ENCODE data around the gene ZC3H10. TPM values are rescaled to one million over a fixed set of nuclear protein-coding genes. Genes with fewer than 3 reads are reported as not detected.

Gene ZC3H10
- polyA plus RNA-seq, 1 donor from 2014 or later = 6.7 TPM

GRCh38 chr12:56162468-56163290 is 44.6 kb downstream of the ZC3H10 start:
- no peaks in the 10 kb centered on the region for H3K9me2 ChIP-seq (ENCODE audit: insufficient read depth, low read length)
- H3K79me2 ChIP-seq (replicated peaks; ENCODE audit: insufficient read depth, low read length) = peaks cover 26% of the 10 kb centered on the region
- no peak overlapping the region for H3K4me3 ChIP-seq (ENCODE audit: low read length)
- H3K9ac ChIP-seq (ENCODE audit: low read length) = no peak overlapping the region
- H3K36me3 ChIP-seq (ENCODE audit: insufficient read depth, low read length) = peaks cover 13% of the 10 kb centered on the region
- no peaks in the 10 kb centered on the region for H3K27me3 ChIP-seq (ENCODE audit: insufficient read depth, low read depth, low read length)
- peaks cover 5% of the 10 kb centered on the region for H3F3A ChIP-seq (ENCODE audit: insufficient read depth, low read length, poor library complexity, severe bottlenecking)
- no peak for TF ChIP-seq SMC3 (conservative IDR thresholded peaks at IDR 0.05; ENCODE audit: poor library complexity)
- no peak for TF ChIP-seq EZH2 (IDR thresholded peaks at IDR 0.05; ENCODE audit: borderline replicate concordance, insufficient read depth, low read length, poor library complexity, severe bottlenecking)
- TF ChIP-seq, protein P1, sequence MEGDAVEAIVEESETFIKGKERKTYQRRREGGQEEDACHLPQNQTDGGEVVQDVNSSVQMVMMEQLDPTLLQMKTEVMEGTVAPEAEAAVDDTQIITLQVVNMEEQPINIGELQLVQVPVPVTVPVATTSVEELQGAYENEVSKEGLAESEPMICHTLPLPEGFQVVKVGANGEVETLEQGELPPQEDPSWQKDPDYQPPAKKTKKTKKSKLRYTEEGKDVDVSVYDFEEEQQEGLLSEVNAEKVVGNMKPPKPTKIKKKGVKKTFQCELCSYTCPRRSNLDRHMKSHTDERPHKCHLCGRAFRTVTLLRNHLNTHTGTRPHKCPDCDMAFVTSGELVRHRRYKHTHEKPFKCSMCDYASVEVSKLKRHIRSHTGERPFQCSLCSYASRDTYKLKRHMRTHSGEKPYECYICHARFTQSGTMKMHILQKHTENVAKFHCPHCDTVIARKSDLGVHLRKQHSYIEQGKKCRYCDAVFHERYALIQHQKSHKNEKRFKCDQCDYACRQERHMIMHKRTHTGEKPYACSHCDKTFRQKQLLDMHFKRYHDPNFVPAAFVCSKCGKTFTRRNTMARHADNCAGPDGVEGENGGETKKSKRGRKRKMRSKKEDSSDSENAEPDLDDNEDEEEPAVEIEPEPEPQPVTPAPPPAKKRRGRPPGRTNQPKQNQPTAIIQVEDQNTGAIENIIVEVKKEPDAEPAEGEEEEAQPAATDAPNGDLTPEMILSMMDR (IDR thresholded peaks at IDR 0.05; ENCODE audit: poor library complexity, severe bottlenecking) = no peak
- TF ChIP-seq TAF1 (IDR thresholded peaks at IDR 0.05; ENCODE audit: low read depth) = no peak
- TF ChIP-seq EP300 (conservative IDR thresholded peaks at IDR 0.05; ENCODE audit: poor library complexity, severe bottlenecking) = no peak
- TF ChIP-seq RAD21 (conservative IDR thresholded peaks at IDR 0.05) = no peak
- no peak for TF ChIP-seq REST (IDR thresholded peaks at IDR 0.05; ENCODE audit: borderline replicate concordance)
- TF ChIP-seq POLR2AphosphoS5 (IDR thresholded peaks at IDR 0.05) = no peak
- TF ChIP-seq MXI1 (conservative IDR thresholded peaks at IDR 0.05; ENCODE audit: poor library complexity, severe bottlenecking) = no peak
- no peak overlapping the region for H3K27ac ChIP-seq (ENCODE audit: low read length)
- no peak overlapping the region for H3K4me2 ChIP-seq (ENCODE audit: low read length)
- H3K9me3 ChIP-seq (ENCODE audit: low read length) = no peaks in the 10 kb centered on the region
- peaks cover 5% of the 10 kb centered on the region for H4K20me1 ChIP-seq (ENCODE audit: insufficient read depth)
- no peak overlapping the region for H2AFZ ChIP-seq (ENCODE audit: low read depth, low read length)

GRCh38 chr12:56163533-56164344 is 45.7 kb downstream of the ZC3H10 start:
- Histone ChIP-seq H3K36me3 (ENCODE audit: insufficient read depth, low read length) (peaks cover 13% of the 10 kb centered on the region), H3K9me2 (ENCODE audit: insufficient read depth, low read length) (no peaks in the 10 kb centered on the region), H3K9me3 (ENCODE audit: low read length) (no peaks in the 10 kb centered on the region), H3K4me2 (ENCODE audit: low read length) (no peak overlapping the region), H3F3A (ENCODE audit: insufficient read depth, low read length, poor library complexity, severe bottlenecking) (peaks cover 5% of the 10 kb centered on the region), H3K27me3 (ENCODE audit: insufficient read depth, low read depth, low read length) (no peaks in the 10 kb centered on the region), H3K27ac (ENCODE audit: low read length) (no peak overlapping the region), H3K9ac (ENCODE audit: low read length) (no peak overlapping the region), H3K79me2 (replicated peaks; ENCODE audit: insufficient read depth, low read length) (peaks cover 21% of the 10 kb centered on the region), H3K4me3 (ENCODE audit: low read length) (no peak overlapping the region), H2AFZ (ENCODE audit: low read depth, low read length) (no peak overlapping the region), H4K20me1 (ENCODE audit: insufficient read depth) (peaks cover 5% of the 10 kb centered on the region)
- TF ChIP-seq TAF1 (IDR thresholded peaks at IDR 0.05; ENCODE audit: low read depth) = no peak
- no peak for TF ChIP-seq REST (IDR thresholded peaks at IDR 0.05; ENCODE audit: borderline replicate concordance)
- no peak for TF ChIP-seq POLR2AphosphoS5 (IDR thresholded peaks at IDR 0.05)

All from neural cell (in vitro differentiated cells).